AG10803 (cell line): ENCODE results near the gene GALNT17.

ENCODE experiments used
- DNase-seq: peaks from one replicate; pipeline ENCODE4 v3.0.0; 2010; ENCODE audit warnings: low read depth
- H3K4me3 ChIP-seq: 2 replicates; pipeline ENCODE4 v1.5.1; 2011; ENCODE audit warnings: mild to moderate bottlenecking, low read length, control low read depth
- TF ChIP-seq, protein P1 (sequence below): conservative IDR thresholded peaks from 2 replicates; pipeline ENCODE4 v1.5.1; 2011; ENCODE audit warnings: mild to moderate bottlenecking, low read length, control low read depth, inconsistent platforms

The GALNT17 gene

DNA sequence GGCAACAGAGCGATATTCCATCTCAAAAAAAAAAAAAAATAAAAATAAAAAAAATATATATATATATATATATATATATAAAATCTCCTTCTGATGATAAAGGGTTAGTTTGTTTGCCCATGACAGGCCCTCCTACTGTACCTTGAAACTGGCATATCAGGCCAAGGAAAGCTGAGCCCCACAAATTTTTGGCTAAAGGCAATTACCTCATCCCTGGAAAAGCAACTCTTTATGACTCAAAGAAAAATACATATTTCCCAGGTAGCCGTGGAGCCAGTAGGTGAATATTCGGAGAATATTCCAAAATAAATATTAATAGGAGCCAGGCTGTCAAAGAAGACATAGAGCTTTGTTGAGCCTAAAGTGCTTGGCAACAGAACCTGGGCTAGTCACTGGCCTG, 245.1 kb downstream of the GALNT17 start:
- DNase-seq, result no peak
- no peak overlapping the region for H3K4me3 ChIP-seq
- TF ChIP-seq, protein P1, sequence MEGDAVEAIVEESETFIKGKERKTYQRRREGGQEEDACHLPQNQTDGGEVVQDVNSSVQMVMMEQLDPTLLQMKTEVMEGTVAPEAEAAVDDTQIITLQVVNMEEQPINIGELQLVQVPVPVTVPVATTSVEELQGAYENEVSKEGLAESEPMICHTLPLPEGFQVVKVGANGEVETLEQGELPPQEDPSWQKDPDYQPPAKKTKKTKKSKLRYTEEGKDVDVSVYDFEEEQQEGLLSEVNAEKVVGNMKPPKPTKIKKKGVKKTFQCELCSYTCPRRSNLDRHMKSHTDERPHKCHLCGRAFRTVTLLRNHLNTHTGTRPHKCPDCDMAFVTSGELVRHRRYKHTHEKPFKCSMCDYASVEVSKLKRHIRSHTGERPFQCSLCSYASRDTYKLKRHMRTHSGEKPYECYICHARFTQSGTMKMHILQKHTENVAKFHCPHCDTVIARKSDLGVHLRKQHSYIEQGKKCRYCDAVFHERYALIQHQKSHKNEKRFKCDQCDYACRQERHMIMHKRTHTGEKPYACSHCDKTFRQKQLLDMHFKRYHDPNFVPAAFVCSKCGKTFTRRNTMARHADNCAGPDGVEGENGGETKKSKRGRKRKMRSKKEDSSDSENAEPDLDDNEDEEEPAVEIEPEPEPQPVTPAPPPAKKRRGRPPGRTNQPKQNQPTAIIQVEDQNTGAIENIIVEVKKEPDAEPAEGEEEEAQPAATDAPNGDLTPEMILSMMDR, result no peak

DNA sequence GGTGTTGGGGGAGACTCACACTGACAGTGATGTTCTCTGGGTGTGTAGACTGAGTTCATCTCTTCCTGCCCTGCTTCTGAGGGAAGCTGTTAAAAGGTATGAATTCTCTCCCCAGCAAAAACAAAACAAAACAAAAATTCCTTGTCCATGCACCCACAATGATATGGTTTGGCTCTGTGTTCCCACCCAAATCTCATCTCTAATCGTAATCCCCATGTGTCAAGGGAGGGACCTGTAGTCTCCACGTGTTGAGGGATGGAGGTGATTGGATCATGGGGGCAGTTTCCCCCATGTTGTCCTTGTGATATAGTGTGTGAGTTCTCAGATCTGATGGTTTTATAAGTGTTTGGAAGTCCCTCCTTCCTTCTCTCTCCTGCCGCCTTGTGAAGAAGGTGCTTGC, 245.5 kb downstream of the GALNT17 start:
- no peak overlapping the region for H3K4me3 ChIP-seq
- TF ChIP-seq, protein P1, result no peak
- no peak for DNase-seq

DNA sequence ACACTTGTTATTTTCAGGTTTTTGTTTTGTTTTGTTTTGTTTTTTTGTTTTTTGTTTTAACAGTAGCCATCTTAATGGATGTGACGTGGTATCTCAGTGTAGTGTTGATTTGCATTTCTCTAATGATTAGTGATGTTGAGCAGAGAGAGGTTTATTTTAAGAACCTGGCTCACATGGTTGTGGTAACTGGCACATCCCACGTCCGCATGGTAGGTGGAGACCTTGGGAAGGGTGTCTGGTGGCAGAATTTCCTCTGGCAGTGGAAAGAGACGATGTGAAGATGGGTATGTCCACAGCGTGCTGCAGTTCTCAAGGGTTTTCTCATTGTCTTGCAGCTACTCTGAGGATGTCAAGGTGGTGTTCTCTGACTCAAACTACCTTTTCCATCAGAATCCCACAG, 252.2 kb downstream of the GALNT17 start:
- no peak overlapping the region for H3K4me3 ChIP-seq
- no peak for DNase-seq
- TF ChIP-seq, protein P1, result no peak

DNA sequence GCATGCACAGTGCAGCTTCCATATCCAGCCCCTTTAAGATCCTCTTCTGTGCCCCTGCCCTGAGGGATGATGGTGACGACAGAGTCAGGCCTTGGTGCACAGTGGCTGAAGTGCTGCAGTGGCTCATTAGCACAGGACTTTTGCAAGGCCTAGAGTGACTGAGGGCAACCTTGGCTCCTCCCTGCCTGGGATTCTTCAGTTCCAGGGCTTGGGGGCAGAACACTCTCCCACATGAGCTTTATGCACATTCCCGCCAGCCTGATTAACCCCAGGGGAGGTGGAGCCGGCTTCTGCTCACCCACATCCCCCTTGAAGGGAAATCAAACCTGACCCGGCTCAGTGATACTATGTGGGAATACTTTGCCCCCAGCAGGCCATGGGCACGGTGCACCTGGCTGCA, 253.4 kb downstream of the GALNT17 start:
- TF ChIP-seq, protein P1, result no peak
- no peak for DNase-seq
- no peak overlapping the region for H3K4me3 ChIP-seq

DNA sequence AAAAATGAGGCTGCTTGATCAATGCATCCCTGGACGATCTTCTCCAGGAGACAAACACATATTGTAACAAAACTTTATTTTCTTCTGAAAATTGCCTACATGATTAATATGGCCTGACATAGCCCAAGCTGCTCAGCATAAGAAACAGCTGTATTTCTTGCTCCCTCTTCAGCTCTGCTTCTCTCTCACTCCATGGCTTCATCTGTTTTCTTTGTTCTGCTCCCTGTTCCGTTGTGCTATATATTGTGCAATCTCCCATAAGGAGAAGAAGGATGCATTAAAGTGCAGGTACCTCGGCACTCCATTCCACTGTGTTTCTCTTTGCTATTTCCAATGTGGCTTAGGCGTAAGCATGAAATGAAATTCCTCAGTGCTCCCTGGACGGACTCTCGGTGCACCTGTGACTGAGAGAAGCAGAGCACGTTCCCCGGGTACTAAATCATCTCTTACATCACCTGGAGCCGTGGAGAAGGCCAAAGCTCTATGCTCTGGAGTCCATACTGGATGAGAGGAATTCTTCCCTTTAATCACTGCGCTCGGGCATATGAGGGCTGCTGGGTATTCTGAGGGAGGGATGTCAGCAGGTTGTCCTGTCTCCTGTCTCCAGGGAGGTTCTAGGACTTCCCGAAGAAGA, 254.3 kb downstream of the GALNT17 start:
- TF ChIP-seq, protein P1, result no peak
- H3K4me3 ChIP-seq, result no peak overlapping the region
- DNase-seq, result no peak

DNA sequence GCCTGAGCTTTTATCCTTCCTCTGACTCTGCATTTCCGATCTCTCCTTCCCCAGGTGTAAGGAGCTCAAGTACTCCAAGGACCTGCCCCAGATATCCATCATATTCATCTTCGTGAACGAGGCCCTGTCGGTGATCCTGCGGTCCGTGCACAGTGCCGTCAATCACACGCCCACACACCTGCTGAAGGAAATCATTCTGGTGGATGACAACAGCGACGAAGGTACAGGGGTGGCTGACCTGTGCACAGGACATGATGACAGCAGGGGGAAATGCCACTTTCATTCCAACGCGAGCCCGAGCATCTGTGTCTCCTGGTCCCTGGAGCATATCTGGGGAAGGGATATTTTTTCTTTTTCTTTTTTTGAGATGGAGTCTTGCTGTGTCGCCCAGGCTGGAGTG, 256.2 kb downstream of the GALNT17 start:
- no peak for DNase-seq
- TF ChIP-seq, protein P1, result no peak
- H3K4me3 ChIP-seq, result no peak overlapping the region

DNA sequence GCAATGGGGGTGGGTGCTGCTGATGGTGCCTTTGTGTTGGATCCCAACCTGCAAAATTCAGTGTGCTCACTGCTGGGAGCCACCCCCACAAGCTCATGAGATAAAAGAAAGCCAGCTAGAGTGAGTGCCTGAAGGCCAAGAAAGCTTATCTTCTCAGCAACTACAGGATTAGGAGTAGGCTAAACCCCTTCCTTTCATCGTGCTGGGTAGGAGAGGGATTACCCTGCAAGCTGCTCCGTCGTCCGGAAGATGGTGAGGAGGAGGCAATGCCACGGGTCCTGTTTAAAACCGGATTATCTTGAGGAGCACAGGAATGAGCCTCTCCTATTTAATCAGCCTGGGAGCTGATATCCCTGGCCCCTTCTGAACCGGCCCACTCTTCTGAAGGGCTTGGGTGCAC, 258.0 kb downstream of the GALNT17 start:
- no peak overlapping the region for H3K4me3 ChIP-seq
- TF ChIP-seq, protein P1, result no peak
- no peak for DNase-seq
